ENCODE measurements around the gene DTX3.

- TF ChIP-seq CTCF (IDR thresholded peaks at IDR 0.05; ENCODE audit: low read depth, low read length, missing input control) = no peak
- TF ChIP-seq MAX (IDR thresholded peaks at IDR 0.05) = no peak
- TF ChIP-seq FOXA1 (IDR thresholded peaks at IDR 0.05) = no peak
- no peak for TF ChIP-seq SP1 (IDR thresholded peaks at IDR 0.05)
These were observed 53.1 kb downstream of the DTX3 start for GRCh38 chr12:57657744-57658143.
